SHP77 treated with DMSO at 0.1 percent for 48 hours (cell line): ENCODE data around the gene GPC6.

Experiments
- DNase-seq: peaks from one replicate; lab custom pipeline; 2025; lab: John Stamatoyannopoulos, UW

GPC6 gene

GRCh38 chr13:94115054-94115453, 888.4 kb downstream of the GPC6 start:
- DNase-seq: no peak

- no peak for DNase-seq
These were observed 892.8 kb downstream of the GPC6 start for GRCh38 chr13:94119360-94119936.

GRCh38 chr13:94120878-94121277, 894.3 kb downstream of the GPC6 start:
- no peak for DNase-seq

GRCh38 chr13:94121686-94122085, 895.1 kb downstream of the GPC6 start:
- DNase-seq: no peak

- DNase-seq: no peak
These were observed 895.8 kb downstream of the GPC6 start for GRCh38 chr13:94122300-94122915.

GRCh38 chr13:94123557-94123956, 897.0 kb downstream of the GPC6 start:
- no peak for DNase-seq

GRCh38 chr13:94128430-94128829, 901.8 kb downstream of the GPC6 start:
- DNase-seq: no peak

- no peak for DNase-seq
These were observed 902.9 kb downstream of the GPC6 start for GRCh38 chr13:94129490-94129894.

GRCh38 chr13:94138831-94139230, 912.2 kb downstream of the GPC6 start:
- DNase-seq: no peak

GRCh38 chr13:94139393-94139995, 912.9 kb downstream of the GPC6 start:
- no peak for DNase-seq

- DNase-seq: no peak
These were observed 913.4 kb downstream of the GPC6 start for GRCh38 chr13:94140027-94140426.

- DNase-seq: no peak
These were observed 913.9 kb downstream of the GPC6 start for GRCh38 chr13:94140511-94140910.

- no peak for DNase-seq
These were observed 917.2 kb downstream of the GPC6 start for GRCh38 chr13:94143624-94144350.

GRCh38 chr13:94145966-94146365, 919.4 kb downstream of the GPC6 start:
- DNase-seq: no peak

GRCh38 chr13:94153586-94153985, 927.0 kb downstream of the GPC6 start:
- no peak for DNase-seq

- no peak for DNase-seq
These were observed 927.8 kb downstream of the GPC6 start for GRCh38 chr13:94154367-94154766.

- DNase-seq: no peak
These were observed 931.2 kb downstream of the GPC6 start for GRCh38 chr13:94157705-94158218.

- no peak for DNase-seq
These were observed 934.3 kb downstream of the GPC6 start for GRCh38 chr13:94160875-94161274.

- DNase-seq: no peak
These were observed 935.7 kb downstream of the GPC6 start for GRCh38 chr13:94162289-94162688.

- DNase-seq: no peak
These were observed 936.9 kb downstream of the GPC6 start for GRCh38 chr13:94163535-94163934.

GRCh38 chr13:94168783-94169453, 942.3 kb downstream of the GPC6 start:
- no peak for DNase-seq

- DNase-seq: no peak
These were observed 943.0 kb downstream of the GPC6 start for GRCh38 chr13:94169454-94170144.
